Cardiac fibroblast (primary cell): ENCODE results near the gene BICDL2.

ENCODE experiments used
- DNase-seq, 2 donors: peaks; one replicate each; pipeline versions ENCODE4 v3.0.0 to v3.0.0-alpha.2; 2010; ENCODE audit warnings: low read depth in 2 of 2
- H3K4me3 ChIP-seq, 2 donors: replicated peaks in 1 of 2; 1 replicate in 1 of 2; 2 replicates in 1 of 2; pipeline ENCODE4 v1.5.1; 2011; ENCODE audit warnings: low read depth in 2 of 2, low read length in 2 of 2, mild to moderate bottlenecking in 2 of 2, moderate library complexity in 1 of 2
- CTCF ChIP-seq: IDR thresholded peaks from one replicate; pipeline ENCODE4 v1.5.1; 2011; ENCODE audit warnings: low read depth, mild to moderate bottlenecking, low read length, inconsistent platforms

BICDL2 gene

GRCh38 chr16:2981899-2982250 is 54.9 kb downstream of the BICDL2 start:
- H3K4me3 ChIP-seq, result no peak overlapping the region
- no peak for TF ChIP-seq CTCF
- no peak for DNase-seq

GRCh38 chr16:2981177-2981898 is 55.4 kb downstream of the BICDL2 start:
- peak in 1 of 2 donors; percentile 23 for DNase-seq
- peak overlapping the region in 1 of 2 donors; percentile 71 for H3K4me3 ChIP-seq
- TF ChIP-seq CTCF, result no peak

- peak within 1 kb of the TSS; percentile 66 to 71 for H3K4me3 ChIP-seq
- TF ChIP-seq CTCF, result no peak
- peak; percentile 82 to 89 for DNase-seq
Measured at GRCh38 chr16:2980227-2981176, 56.2 kb downstream of the BICDL2 start, which contains the start of gene PKMYT1. PKMYT1 (minus strand) TSS chr16:2980446; CDS start chr16:2979657, 789 bp downstream.

GRCh38 chr16:2979669-2980226 is 57.0 kb downstream of the BICDL2 start:
- TF ChIP-seq CTCF, result no peak
- DNase-seq, result no peak
- H3K4me3 ChIP-seq, result peak overlapping the region; percentile 54 to 71
